H1 (cell line): ENCODE results near the gene BAZ2B.

Source experiments
- FOSL1 ChIP-seq: IDR thresholded peaks from 2 replicates; pipeline ENCODE4 v1.6.1; 2011; ENCODE audit warnings: mild to moderate bottlenecking, low read depth, low read length, moderate library complexity; ENCODE audit not compliant: insufficient read depth
- KDM1A ChIP-seq: fragments of 200-600, 300-600 bp; sonication (generic); IDR thresholded peaks from 2 replicates; pipeline ENCODE4 v1.7.1; 2016; ENCODE audit warnings: mild to moderate bottlenecking, low read length, borderline replicate concordance
- SUZ12 ChIP-seq: fragments of 200-600 bp; sonication (generic); IDR thresholded peaks from 2 replicates; pipeline ENCODE4 v1.6.1; 2012; ENCODE audit warnings: mild to moderate bottlenecking, inconsistent platforms, low read length, moderate library complexity, mixed read lengths
- TF ChIP-seq, protein P1 (sequence below), 3 experiments: IDR thresholded peaks; 1 replicate in 2 of 3; 2 replicates in 1 of 3; pipeline versions ENCODE4 v1.5.1 to v1.6.1; 2011; ENCODE audit warnings: low read length in 3 of 3, mild to moderate bottlenecking in 3 of 3, inconsistent platforms in 2 of 3, low read depth in 1 of 3, moderate library complexity in 1 of 3; ENCODE audit not compliant: insufficient read depth in 1 of 3; ENCODE audit errors: control extremely low read depth in 1 of 3
- TF ChIP-seq, protein P2 (sequence below): IDR thresholded peaks from 2 replicates; pipeline ENCODE4 v1.6.1; 2011; ENCODE audit warnings: low read depth, mild to moderate bottlenecking, low read length; ENCODE audit not compliant: insufficient read depth

DNA sequence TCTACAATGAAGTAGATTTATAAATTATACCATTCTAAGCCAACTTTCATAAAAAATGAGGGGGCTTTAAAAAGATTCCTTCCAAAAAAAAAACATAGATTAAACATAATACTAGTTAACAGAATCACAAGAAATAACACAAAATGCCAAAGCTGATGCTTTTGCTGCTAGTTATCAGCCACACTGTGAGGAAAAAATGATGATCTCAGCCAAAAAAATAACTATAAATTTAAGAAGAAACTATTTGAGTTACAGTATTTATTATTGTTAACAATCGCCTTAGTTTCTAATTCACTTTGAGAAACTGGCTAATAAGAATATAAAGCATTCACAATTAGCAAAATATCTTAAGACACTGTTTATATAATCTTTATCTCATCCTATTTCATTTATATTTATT lies 27.1 kb downstream of the BAZ2B start:
- TF ChIP-seq FOSL1: no peak
- TF ChIP-seq, protein P1, sequence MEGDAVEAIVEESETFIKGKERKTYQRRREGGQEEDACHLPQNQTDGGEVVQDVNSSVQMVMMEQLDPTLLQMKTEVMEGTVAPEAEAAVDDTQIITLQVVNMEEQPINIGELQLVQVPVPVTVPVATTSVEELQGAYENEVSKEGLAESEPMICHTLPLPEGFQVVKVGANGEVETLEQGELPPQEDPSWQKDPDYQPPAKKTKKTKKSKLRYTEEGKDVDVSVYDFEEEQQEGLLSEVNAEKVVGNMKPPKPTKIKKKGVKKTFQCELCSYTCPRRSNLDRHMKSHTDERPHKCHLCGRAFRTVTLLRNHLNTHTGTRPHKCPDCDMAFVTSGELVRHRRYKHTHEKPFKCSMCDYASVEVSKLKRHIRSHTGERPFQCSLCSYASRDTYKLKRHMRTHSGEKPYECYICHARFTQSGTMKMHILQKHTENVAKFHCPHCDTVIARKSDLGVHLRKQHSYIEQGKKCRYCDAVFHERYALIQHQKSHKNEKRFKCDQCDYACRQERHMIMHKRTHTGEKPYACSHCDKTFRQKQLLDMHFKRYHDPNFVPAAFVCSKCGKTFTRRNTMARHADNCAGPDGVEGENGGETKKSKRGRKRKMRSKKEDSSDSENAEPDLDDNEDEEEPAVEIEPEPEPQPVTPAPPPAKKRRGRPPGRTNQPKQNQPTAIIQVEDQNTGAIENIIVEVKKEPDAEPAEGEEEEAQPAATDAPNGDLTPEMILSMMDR (IDR thresholded peaks at IDR 0.05; ENCODE audit: control extremely low read depth in 1 of 3, insufficient read depth in 1 of 3, low read depth in 1 of 3, low read length in 3 of 3): no peak
- TF ChIP-seq, protein P2, sequence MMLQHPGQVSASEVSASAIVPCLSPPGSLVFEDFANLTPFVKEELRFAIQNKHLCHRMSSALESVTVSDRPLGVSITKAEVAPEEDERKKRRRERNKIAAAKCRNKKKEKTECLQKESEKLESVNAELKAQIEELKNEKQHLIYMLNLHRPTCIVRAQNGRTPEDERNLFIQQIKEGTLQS: no peak
- TF ChIP-seq SUZ12: no peak
- no peak for TF ChIP-seq KDM1A
